ENCODE measurements around the gene MSMP. TPM values are rescaled to one million over a fixed set of nuclear protein-coding genes. Genes with fewer than 3 reads are reported as not detected.

Gene MSMP
- total and polyA plus RNA-seq, 9 of the 15 experiments (the other 6 are each of a cell fraction or from before 2014, with no cell fraction given), result 0.60 TPM; not detected in 8

DNA sequence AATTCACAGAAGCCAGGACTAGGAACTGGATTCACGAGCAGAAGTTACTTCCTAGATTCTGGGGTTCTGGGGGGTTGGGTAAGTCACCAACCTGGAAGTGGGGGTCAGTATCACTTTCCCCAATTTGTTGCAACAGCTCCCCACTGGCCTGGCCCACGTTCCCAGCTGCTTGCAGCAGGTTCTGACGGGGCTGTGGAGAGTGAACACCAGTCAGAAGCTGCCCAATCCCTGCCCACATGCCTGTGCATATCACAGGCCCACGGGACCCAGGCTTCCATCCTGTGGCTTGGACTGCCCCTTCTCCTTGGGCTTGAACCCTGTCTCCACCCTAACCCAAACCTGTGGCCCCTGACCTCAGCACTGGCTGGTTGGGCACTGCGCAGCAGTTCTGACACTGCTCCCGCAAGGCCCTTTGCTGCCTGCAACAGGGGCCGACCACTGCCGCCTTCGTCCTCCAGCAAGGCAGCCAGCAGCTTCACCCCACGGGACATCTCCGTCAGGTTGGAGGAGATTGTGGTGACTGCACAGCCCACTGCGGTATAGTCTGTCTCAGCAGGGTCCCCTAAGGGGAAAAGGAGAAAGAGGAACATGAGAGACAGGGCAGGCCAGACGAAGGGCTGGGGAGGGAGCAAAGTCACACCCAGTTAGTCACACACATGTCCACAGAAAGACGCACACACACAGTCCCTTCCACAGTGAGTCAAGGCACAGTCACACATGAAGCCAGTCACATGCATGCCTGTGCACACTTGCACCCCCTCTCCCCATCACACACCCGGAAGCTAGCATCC lies 35.2 kb downstream of the MSMP start (continued):
- no peak for TF ChIP-seq PTTG1 (tag; IDR thresholded peaks at IDR 0.05; ENCODE audit: low read depth)

- Histone ChIP-seq H3K79me2 (ENCODE audit: control insufficient read depth, insufficient read depth, low read length) (no peaks in the 10 kb centered on the region), H3K4me2 (ENCODE audit: insufficient read depth, low read length) (no peak overlapping the region), H3K27me3 (ENCODE audit: control insufficient read depth in 2 of 2, insufficient read depth in 2 of 2, low read length in 2 of 2) (no peaks in the 10 kb centered on the region), H3K9me1 (ENCODE audit: control insufficient read depth, insufficient read depth, low read length) (no peaks in the 10 kb centered on the region), H3K9ac (ENCODE audit: insufficient read depth in 1 of 2, low read depth in 2 of 2, low read length in 2 of 2) (no peak overlapping the region), H3K4me3 (no peak overlapping the region), H3K27ac (ENCODE audit: extremely low read depth, low read depth, low read length) (no peak overlapping the region), H3K9me3 (replicated peaks; ENCODE audit: control insufficient read depth, insufficient read depth, low read depth, low read length) (no peaks in the 10 kb centered on the region), H2AFZ (ENCODE audit: low read depth, low read length) (no peak overlapping the region), H4K20me1 (replicated peaks; ENCODE audit: control insufficient read depth, insufficient read depth, low read length) (no peaks in the 10 kb centered on the region), H3K4me1 (replicated peaks in 1 of 2; ENCODE audit: control insufficient read depth in 2 of 2, insufficient read depth in 2 of 2, low read length in 2 of 2) (no peaks in the 10 kb centered on the region), H3K36me3 (ENCODE audit: control insufficient read depth, insufficient read depth, low read length) (peaks cover 98% of the 10 kb centered on the region)
- CTCF ChIA-PET (ENCODE audit: low intra/inter-chr PET ratio), result no interaction called here
- in situ Hi-C loops (cut with MboI) (no loop called here), intact Hi-C loops (cut with micrococcal nuclease) (no loop called here)
- DNase-seq (ENCODE audit: extremely low read depth in 1 of 4, low spot score in 3 of 4), result no peak
- FAIRE-seq, result no peak
- BruUV-seq (replicated peaks), result no TSS peak
- POLR2A ChIA-PET, result interaction anchor here (0.6 to 2.8 kb wide), 9 partner anchors 10 to 119 kb away, joined by 3 to 18 read pairs (median 3); partner anchors contain the start of gene TLN1
- ATAC-seq, result no peak
- TF ChIP-seq RBFOX2 (IDR thresholded peaks at IDR 0.05; ENCODE audit: low read depth, low read length) (0 out of 2 replicates have a peak, but pooled peaks have one; percentile 26), MLLT1 (IDR thresholded peaks at IDR 0.05) (no peak)
- WGBS (ENCODE audit: insufficient coverage, low coverage, missing lambda C conversion rate), result 86% methylated on average over 9 of the region's 14 CpGs
These were observed 36.8 kb downstream of the MSMP start for GRCh38 chr9:35717132-35717870.

All from K562 (cell line).